ENCODE data around the gene LCN9.
"Not testable (repeated sequence)": the region's sequence is repeated elsewhere in the genome, so short reads cannot be mapped to it uniquely, and the experiment has no call there.

LCN9 gene

GRCh38 chr9:135632841-135633240 lies 30.3 kb upstream of the LCN9 start:
- no peak for TF ChIP-seq CTCF (IDR thresholded peaks at IDR 0.05; ENCODE audit: low read depth, low read length)
- H3K4me3 ChIP-seq (ENCODE audit: low read depth, low read length): no peak overlapping the region

GRCh38 chr9:135636930-135637530 lies 26.1 kb upstream of the LCN9 start:
- H3K4me3 ChIP-seq (ENCODE audit: low read depth, low read length): not testable (repeated sequence)

- TF ChIP-seq CTCF (IDR thresholded peaks at IDR 0.05; ENCODE audit: low read depth, low read length): no peak
- H3K4me3 ChIP-seq (ENCODE audit: low read depth, low read length): no peak within 1 kb of the TSS
Observed at GRCh38 chr9:135639196-135639595, 23.9 kb upstream of the LCN9 start, which contains the start of gene GLT6D1. Gene GLT6D1 (minus strand): TSS chr9:135639540. CDS start chr9:135639187, 353 bp downstream.

GRCh38 chr9:135641047-135641446 lies 22.1 kb upstream of the LCN9 start:
- no peak overlapping the region for H3K4me3 ChIP-seq (ENCODE audit: low read depth, low read length)
- TF ChIP-seq CTCF (IDR thresholded peaks at IDR 0.05; ENCODE audit: low read depth, low read length): no peak

GRCh38 chr9:135641745-135642144 lies 21.4 kb upstream of the LCN9 start:
- no peak overlapping the region for H3K4me3 ChIP-seq (ENCODE audit: low read depth, low read length)
- no peak for TF ChIP-seq CTCF (IDR thresholded peaks at IDR 0.05; ENCODE audit: low read depth, low read length)

- TF ChIP-seq CTCF (IDR thresholded peaks at IDR 0.05; ENCODE audit: low read depth, low read length): no peak
Observed at GRCh38 chr9:135644631-135645218, 18.4 kb upstream of the LCN9 start.

GRCh38 chr9:135647884-135648283 lies 15.2 kb upstream of the LCN9 start:
- no peak for TF ChIP-seq CTCF (IDR thresholded peaks at IDR 0.05; ENCODE audit: low read depth, low read length)
- no peak overlapping the region for H3K4me3 ChIP-seq (ENCODE audit: low read depth, low read length)

More at GRCh38 chr9:135644631-135645218, 18.4 kb upstream of the LCN9 start:
- H3K4me3 ChIP-seq (ENCODE audit: low read depth, low read length): no peak overlapping the region

Data from WI38 (cell line).